GM21576 (cell line): ENCODE measurements around the gene FAM83F.
"Not testable (repeated sequence)": the region's sequence is repeated elsewhere in the genome, so short reads cannot be mapped to it uniquely, and the experiment has no call there.

Experiments
- ATAC-seq: cut with Tn5 transposase; IDR thresholded peaks from one replicate; pipeline ENCODE4 v1.9.1; 2021; ENCODE audit warnings: mild to moderate bottlenecking, moderate library complexity; ENCODE audit not compliant: unreplicated experiment

The FAM83F gene

GRCh38 chr22:39994566-39995392, at the start of gene FAM83F:
FAM83F (plus strand) TSS chr22:39994954; CDS start chr22:39995043, 89 bp downstream.
- no peak for ATAC-seq

- ATAC-seq = no peak
These were observed 48.6 kb upstream of the FAM83F start for GRCh38 chr22:39946126-39946502.

GRCh38 chr22:39946503-39947219, 48.1 kb upstream of the FAM83F start:
- no peak for ATAC-seq

GRCh38 chr22:39947220-39948216, 47.2 kb upstream of the FAM83F start:
- ATAC-seq = no peak

GRCh38 chr22:39949964-39950737, 44.6 kb upstream of the FAM83F start:
- ATAC-seq = no peak

- ATAC-seq = not testable (repeated sequence)
These were observed 43.0 kb upstream of the FAM83F start for GRCh38 chr22:39951603-39952293.

GRCh38 chr22:39952347-39952746, 42.4 kb upstream of the FAM83F start:
- ATAC-seq = no peak

- ATAC-seq = no peak
These were observed 41.7 kb upstream of the FAM83F start for GRCh38 chr22:39953101-39953500.

- no peak for ATAC-seq
These were observed 40.1 kb upstream of the FAM83F start for GRCh38 chr22:39954584-39955055.

GRCh38 chr22:39955675-39956074, 39.1 kb upstream of the FAM83F start:
- no peak for ATAC-seq

GRCh38 chr22:39956932-39957664, 37.7 kb upstream of the FAM83F start:
- ATAC-seq = no peak

- no peak for ATAC-seq
These were observed 36.6 kb upstream of the FAM83F start for GRCh38 chr22:39958009-39958711.

- no peak for ATAC-seq
These were observed 35.7 kb upstream of the FAM83F start for GRCh38 chr22:39958949-39959639.

GRCh38 chr22:39959640-39960447, 34.9 kb upstream of the FAM83F start, which contains the start of gene TMA7B:
TMA7B (plus strand) TSS chr22:39960397; CDS start chr22:39964375, 3,978 bp downstream.
- ATAC-seq = no peak

- peak; percentile 82 for ATAC-seq
These were observed 33.7 kb upstream of the FAM83F start for GRCh38 chr22:39960791-39961746.
